Renal cortex interstitium (tissue), 15 donors: ENCODE data around the gene LCN10. TPM values are rescaled to one million over a fixed set of nuclear protein-coding genes. Genes with fewer than 3 reads are reported as not detected.
A peak's percentile ranks its signal among the peaks of the same experiment; 100 is the strongest.
"Not testable (repeated sequence)": the region's sequence is repeated elsewhere in the genome, so short reads cannot be mapped to it uniquely, and the experiment has no call there.

ENCODE experiments used
- DNase-seq, 11 donors: peaks; one replicate each; pipeline ENCODE4 v3.0.0-alpha.2; 2013; ENCODE audit warnings: low read depth in 9 of 11, low spot score in 4 of 11; ENCODE audit errors: extremely low read depth in 1 of 11
- long read RNA-seq, 16 experiments: transcript quantifications; one replicate each; lab custom pipeline, GENCODE V29; 2026
- polyA plus RNA-seq, 3 donors: library from polyadenylated mRNA; unstranded; fragments of 120-200 nt; gene quantifications; one replicate each; pipeline ENCODE4 v1.2.1, GENCODE V29; 2013; ENCODE audit not compliant: insufficient read length in 3 of 3

The LCN10 gene
- 1 to 10 TPM in 2 of 3 donors, under 1 TPM in 1; 0.95 to 2.8 (median 2.5) TPM for polyA plus RNA-seq
- long read RNA-seq, donor 1: 0 reads
- long read RNA-seq, donor 2: 0 reads
- long read RNA-seq, donor 3: 0 reads
- long read RNA-seq, donor 4: 0 reads
- long read RNA-seq, donor 5: 0 reads
- long read RNA-seq, donor 6: 0 reads
- long read RNA-seq, donor 7: 0 reads
- long read RNA-seq, donor 8: 0 reads
- long read RNA-seq, donor 9: 0 reads
- long read RNA-seq, donor 10: 0 reads
- long read RNA-seq, donor 11: 0 reads
- long read RNA-seq, donor 12: 0 reads
- long read RNA-seq, donor 13: 0 reads
- long read RNA-seq, donor 14: 0 reads
- long read RNA-seq, donor 15: 0 reads
- long read RNA-seq, donor 16, partial matches to known transcripts: 0 of 1 reads
- long read RNA-seq, donor 16, other reads (novel, unspliced or antisense): 0 of 1 reads

DNA sequence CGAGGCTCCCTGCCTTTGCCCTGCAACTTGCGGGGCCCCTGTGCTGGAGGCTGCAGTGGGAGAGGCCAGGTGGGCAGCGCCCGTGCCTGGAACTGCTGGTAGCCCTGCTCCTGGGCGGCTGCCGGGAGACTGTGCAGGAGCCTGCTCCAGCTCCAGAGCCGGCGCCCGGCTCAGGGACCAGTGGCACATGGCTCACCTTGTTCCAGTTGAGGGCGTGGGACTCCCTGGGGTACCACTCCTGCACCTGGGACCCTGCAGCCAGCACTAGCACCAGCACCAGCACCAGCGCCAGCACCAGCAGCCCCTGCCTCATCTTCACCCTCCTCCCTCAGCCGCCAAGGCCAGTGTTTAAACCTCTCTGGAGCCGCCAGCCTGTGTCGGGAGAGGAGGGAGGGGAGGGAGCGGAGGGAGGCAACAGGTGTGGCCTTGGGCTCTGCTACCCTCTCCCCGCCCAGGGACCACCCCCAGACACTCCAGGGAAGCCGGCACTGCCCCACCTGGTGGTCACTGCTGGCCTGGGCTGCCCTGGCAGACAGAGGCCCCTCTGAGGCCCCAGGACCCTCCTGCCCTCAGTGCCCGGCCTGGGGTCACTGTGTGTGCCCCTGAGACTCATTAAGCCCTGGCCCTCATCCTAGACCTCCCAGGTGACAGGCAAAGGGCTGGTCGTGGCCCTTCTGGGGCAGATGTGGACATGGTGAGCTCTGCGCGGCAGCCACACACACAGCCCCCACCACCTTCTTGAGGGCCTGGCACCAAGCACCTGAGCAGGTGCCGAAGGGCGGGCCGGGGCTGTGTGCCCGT, at the start of gene LCN10:
Gene LCN10 (minus strand): TSS at position 350 of the 801 bp plus-strand sequence. CDS start 37 bp downstream, at position 313.
- DNase-seq: peak in 2 of 11 donors; percentile 62 to 68

DNA sequence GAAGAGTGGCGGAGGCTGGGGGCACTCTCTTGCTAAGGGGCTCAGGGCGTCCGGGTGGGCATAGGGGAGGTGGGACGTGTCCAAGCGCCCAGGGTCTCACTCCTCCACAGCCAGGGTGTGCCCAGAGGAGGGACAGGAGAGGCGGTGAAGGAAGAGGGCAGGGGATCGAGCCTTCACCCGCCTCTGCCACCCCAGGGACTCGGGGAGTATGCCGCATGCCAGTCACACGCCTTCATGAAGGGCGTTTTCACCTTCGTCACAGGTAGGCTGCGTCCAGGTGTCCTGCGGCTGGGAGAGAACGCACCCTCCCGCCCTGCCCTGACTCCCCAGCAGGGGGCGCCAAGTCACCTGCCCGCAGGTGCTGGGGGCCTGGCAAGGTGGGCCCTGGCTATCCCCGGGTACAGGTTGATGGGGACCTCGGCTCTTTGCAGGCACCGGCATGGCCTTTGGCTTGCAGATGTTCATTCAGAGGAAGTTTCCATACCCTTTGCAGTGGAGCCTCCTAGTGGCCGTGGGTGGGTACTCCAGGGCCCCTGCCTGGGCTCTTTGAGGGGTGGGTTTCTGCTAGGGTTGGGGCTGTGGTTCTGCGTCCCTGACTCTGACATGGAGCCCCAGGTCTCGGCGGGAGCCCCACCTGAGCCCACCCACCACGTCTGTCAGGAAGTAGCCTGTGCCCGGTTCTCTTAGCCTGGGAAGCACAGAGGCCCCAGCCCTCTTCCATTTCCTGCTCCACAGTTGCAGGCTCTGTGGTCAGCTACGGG, 49.0 kb upstream of the LCN10 start:
- no peak for DNase-seq

DNA sequence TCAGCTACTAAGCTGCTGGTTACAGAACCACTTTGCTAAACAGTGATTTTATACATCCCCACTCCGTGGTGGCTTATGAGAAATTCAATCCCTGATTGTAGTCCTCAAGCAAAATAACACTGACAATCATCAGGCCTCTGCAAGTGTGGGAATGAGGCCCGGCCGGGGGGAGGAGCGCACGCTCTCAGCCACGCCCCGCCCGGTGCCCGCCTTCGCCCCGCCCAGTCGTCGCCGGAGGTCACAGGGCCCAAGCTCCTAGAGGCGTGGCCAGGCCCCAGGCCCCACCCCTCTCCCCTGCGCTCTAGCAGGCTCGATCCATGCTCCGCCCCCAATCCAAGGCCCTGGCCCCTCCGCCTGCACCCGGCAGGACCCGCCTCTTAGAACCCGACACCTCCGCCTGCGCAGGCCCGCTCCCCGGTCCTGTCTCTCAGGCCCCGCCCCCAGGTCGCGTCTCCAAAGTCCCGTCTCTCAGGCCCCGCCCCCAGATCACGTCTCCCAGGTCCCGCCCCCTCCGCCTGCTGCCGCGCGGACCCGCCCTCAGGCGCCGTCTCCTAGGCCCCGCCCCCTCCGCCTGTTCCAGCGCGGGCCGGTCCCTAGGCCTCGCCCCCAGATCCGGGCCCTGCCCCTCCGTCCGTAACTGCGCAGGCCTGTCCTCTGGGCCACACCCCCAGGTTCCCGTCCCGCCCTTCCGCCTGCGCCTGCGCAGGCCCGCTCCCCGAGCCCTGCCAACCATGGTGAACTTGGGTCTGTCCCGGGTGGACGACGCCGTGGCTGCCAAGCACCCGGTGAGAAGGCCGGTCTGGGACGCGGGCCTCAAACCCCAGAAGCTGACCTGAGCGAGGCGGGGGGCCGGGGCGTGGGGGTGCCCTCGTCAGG, 48.1 kb upstream of the LCN10 start, which contains the start of gene TMEM141:
Gene TMEM141 (plus strand): TSS at position 705 of the 876 bp plus-strand sequence. CDS start 27 bp downstream, at position 732.
- peak; percentile 95 to 99 (median 98) for DNase-seq

DNA sequence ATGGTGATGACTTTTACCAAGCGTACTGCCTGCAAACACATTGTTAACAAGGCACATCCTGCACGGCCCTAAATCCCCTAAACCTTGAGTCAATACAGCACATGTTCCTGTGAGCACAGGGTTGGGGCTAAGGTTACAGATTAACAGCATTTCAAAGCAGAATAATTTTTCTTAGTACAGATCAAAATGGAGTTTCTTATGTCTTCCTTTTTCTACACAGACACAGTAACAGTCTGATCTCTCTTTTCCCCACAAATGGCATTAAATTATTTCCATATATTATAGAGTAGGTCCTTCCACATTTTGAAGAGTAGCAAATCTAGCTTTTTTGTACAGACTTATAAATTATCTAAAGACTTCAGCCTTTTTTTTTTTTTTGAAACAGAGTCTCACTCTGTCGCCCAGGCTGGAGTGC, 46.8 kb upstream of the LCN10 start:
- DNase-seq: no peak

DNA sequence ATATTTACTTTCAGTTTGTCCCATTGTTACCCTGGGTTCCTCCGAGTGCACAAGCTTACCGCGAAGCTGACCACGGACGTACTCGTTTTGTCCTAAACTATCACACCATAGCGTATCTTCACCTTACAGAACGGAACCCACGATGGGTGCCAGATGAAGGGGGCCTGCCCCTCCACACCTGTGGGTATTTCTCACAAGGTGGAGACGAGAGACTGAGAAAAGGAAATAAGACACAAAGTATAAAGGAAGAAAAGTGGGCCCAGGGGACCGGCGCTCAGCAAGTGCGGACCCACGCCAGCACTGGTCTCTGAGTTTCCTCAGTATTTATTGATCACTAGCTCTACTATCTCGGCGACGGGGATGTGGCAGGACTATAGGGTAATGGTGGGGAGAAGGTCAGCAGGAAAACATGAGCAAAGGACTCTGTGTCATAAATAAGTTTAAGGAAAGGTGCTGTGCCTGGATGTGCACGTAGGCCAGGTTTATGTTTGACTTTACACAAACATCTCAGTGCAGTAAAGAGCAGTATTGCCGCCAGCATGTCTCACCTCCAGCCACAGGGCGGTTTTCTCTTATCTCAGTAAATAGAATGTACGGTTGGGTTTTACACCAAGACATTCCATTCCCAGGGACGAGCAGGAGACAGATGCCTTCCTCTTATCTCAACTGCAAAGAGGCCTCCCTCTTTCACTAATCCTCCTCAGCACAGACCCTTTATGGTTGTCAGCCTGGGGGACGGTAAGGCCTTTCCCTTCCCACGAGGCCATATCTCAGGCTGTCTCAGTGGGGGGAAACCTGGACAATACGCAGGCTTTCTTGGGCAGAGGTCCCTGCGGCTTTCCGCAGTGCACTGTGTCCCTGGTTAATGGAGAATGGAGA, 46.1 kb upstream of the LCN10 start:
- DNase-seq: not testable (repeated sequence)

GRCh38 chr9:136787690-136788400, 45.1 kb upstream of the LCN10 start:
- peak in 3 of 11 donors; percentile 59 to 74 (median 63) for DNase-seq

GRCh38 chr9:136786983-136787382, 44.2 kb upstream of the LCN10 start:
- not testable (repeated sequence) for DNase-seq

DNA sequence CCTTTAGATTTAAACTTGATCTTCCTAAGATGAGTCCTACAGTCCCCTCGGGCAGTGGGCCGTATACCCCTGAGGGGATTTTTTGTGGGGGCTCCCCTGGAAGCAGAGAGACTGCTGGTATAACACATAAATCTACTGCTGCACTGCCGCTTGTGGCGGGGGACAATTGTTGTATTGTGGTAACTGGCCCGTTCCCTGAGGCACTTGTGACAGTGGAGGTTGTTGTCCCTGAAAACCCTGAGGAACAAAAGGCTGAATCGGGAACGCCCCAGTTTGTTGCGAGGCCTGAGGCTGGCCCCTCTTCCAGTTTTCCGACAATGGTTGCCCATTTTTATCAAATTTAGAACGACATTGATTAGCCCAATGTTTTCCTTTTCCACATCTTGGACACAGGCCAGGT, 43.7 kb upstream of the LCN10 start:
- DNase-seq: no peak

DNA sequence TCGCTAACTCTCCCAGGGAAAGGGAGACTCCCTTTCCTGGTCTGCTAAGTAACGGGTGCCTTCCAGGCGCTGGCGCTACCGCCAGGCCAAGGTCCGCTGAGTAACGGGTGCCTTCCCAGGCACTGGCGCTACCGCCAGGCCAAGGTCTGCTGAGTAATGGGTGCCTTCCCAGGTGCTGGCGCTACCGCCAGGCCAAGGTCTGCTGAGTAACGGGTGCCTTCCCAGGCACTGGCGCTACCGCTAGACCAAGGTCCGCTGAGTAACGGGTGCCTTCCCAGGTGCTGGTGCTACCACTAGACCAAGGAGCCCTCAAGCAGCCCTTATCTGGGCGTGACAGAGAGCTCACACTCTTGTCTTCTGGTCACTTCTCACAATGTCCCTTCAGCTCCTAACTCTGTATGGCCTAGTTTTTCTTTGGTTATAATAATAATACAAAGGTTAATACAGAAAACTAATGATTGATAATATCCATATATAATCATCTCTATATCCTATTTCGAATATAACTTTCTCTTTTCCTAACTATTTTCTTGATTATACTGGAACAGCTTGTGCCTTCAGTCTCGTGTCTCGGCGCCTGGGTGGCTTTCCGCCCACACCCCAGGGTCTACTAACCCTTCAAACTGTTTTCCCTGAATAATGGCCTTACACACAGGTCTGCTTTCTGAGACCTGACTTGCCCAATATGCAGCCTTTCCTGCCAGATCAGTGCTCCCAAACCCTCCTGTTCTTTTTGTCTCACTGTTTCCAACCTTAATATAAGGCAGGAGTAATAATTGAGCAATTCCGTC, 43.0 kb upstream of the LCN10 start:
- DNase-seq: not testable (repeated sequence)

GRCh38 chr9:136784997-136785361, 42.2 kb upstream of the LCN10 start:
- DNase-seq: no peak

DNA sequence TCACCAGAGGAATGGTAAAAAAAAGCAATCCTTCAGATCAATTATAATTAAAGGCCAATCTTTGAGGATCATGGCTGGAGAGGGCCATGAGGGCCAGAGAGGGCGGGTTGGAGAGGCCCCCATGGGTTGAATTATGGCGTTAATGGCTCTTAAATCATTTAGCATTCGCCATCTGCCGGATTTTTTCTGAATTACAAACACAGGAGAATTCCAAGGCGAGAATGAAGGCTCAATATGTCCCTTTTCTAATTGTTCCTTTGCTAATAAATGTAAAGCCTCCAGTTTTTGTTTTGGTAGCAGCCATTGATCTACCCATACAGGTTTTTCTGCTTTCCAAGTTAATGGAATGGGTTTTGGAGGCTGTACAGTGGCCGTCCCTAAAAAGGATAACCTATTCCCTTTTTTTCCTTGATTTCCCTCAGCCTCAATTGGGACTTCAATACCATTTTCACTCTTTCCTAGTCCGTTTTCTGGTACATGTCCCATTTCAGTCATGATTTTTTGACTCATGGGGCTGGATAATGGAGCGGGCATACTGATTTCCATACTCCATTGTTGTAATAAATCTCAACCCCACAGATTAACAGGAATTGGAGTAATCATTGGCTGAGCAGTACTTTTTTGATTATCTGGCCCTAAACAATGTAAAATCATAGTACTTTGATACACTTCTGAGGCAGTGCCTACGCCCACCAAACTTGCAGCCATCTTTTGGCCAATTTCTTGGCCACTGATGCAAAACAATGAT, 41.7 kb upstream of the LCN10 start:
- DNase-seq: no peak

- no peak for DNase-seq
Measured at GRCh38 chr9:136782452-136782851, 39.7 kb upstream of the LCN10 start.

- DNase-seq: no peak
Measured at GRCh38 chr9:136779808-136780207, 37.1 kb upstream of the LCN10 start.

DNA sequence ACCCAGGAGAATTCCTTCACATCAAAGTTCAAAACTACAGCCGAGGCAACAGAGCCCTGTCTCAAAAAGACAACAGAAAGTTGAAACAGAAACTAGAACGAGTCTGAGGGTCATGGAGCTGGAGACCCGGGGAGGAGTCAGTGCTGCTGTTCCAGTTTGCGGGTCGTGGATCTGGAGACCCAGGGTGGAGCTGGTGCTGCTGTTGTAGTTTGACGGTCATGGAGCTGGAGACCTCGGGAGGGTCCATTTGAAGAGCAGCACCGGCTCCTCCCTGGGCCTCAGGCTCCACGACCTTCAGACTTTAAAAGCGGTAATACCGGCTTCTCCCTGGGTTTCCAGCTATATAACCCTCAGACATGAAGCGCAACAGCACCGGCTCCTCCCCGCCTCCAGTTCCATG, 34.6 kb upstream of the LCN10 start:
- no peak for DNase-seq

- DNase-seq: no peak
Measured at GRCh38 chr9:136776947-136777346, 34.2 kb upstream of the LCN10 start.
